Measurements from ENCODE around the gene WNT10A. TPM values are rescaled to one million over a fixed set of nuclear protein-coding genes. Genes with fewer than 3 reads are reported as not detected.

The WNT10A gene
- total and polyA plus RNA-seq, 2 experiments from 2014 or later: 1.9 TPM

- no peak overlapping the region for H2AFZ ChIP-seq
- H3K4me1 ChIP-seq (ENCODE audit: insufficient read depth): no peaks in the 10 kb centered on the region
- no peaks in the 10 kb centered on the region for H4K20me1 ChIP-seq (ENCODE audit: insufficient read depth, poor library complexity, severe bottlenecking)
- H3K27me3 ChIP-seq: no peaks in the 10 kb centered on the region
- H3K4me3 ChIP-seq: no peak overlapping the region
- 87% methylated on average over 1 of the region's 1 CpG for WGBS (ENCODE audit: low lambda C conversion rate, missing lambda C conversion rate)
- H3K27ac ChIP-seq: no peak overlapping the region
- TF ChIP-seq EZH2phosphoT487 (IDR thresholded peaks at IDR 0.05; ENCODE audit: low read depth, severe bottlenecking, unreplicated experiment) (no peak), EZH2 (IDR thresholded peaks at IDR 0.05; ENCODE audit: borderline replicate concordance) (no peak)
- TF ChIP-seq, protein P1, sequence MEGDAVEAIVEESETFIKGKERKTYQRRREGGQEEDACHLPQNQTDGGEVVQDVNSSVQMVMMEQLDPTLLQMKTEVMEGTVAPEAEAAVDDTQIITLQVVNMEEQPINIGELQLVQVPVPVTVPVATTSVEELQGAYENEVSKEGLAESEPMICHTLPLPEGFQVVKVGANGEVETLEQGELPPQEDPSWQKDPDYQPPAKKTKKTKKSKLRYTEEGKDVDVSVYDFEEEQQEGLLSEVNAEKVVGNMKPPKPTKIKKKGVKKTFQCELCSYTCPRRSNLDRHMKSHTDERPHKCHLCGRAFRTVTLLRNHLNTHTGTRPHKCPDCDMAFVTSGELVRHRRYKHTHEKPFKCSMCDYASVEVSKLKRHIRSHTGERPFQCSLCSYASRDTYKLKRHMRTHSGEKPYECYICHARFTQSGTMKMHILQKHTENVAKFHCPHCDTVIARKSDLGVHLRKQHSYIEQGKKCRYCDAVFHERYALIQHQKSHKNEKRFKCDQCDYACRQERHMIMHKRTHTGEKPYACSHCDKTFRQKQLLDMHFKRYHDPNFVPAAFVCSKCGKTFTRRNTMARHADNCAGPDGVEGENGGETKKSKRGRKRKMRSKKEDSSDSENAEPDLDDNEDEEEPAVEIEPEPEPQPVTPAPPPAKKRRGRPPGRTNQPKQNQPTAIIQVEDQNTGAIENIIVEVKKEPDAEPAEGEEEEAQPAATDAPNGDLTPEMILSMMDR (IDR thresholded peaks at IDR 0.05; ENCODE audit: poor library complexity): no peak
- H3K36me3 ChIP-seq (replicated peaks; ENCODE audit: insufficient read depth, low read depth): no peaks in the 10 kb centered on the region
- H3K9me3 ChIP-seq (ENCODE audit: low read depth): no peaks in the 10 kb centered on the region
- no peaks in the 10 kb centered on the region for H3K9me2 ChIP-seq (replicated peaks; ENCODE audit: insufficient read depth)
- H3K79me2 ChIP-seq: no peaks in the 10 kb centered on the region
- H3K4me2 ChIP-seq: no peak overlapping the region
- no peak for DNase-seq (ENCODE audit: low spot score)
These were observed 39.9 kb downstream of the WNT10A start for GRCh38 chr2:218920504-218920903.

GRCh38 chr2:218924757-218925156, 44.1 kb downstream of the WNT10A start:
- Histone ChIP-seq H3K79me2 (no peaks in the 10 kb centered on the region), H3K36me3 (replicated peaks; ENCODE audit: insufficient read depth, low read depth) (no peaks in the 10 kb centered on the region), H3K9me2 (replicated peaks; ENCODE audit: insufficient read depth) (no peaks in the 10 kb centered on the region), H3K27ac (no peak overlapping the region), H3K27me3 (no peaks in the 10 kb centered on the region), H2AFZ (no peak overlapping the region), H4K20me1 (ENCODE audit: insufficient read depth, poor library complexity, severe bottlenecking) (no peaks in the 10 kb centered on the region), H3K4me1 (ENCODE audit: insufficient read depth) (no peaks in the 10 kb centered on the region), H3K4me2 (no peak overlapping the region), H3K9me3 (ENCODE audit: low read depth) (no peaks in the 10 kb centered on the region), H3K4me3 (no peak overlapping the region)
- TF ChIP-seq, protein P1 (IDR thresholded peaks at IDR 0.05; ENCODE audit: poor library complexity): no peak
- no peak for TF ChIP-seq EZH2 (IDR thresholded peaks at IDR 0.05; ENCODE audit: borderline replicate concordance)
- no peak for TF ChIP-seq EZH2phosphoT487 (IDR thresholded peaks at IDR 0.05; ENCODE audit: low read depth, severe bottlenecking, unreplicated experiment)
- WGBS (ENCODE audit: low lambda C conversion rate, missing lambda C conversion rate): 92% methylated on average over 2 of the region's 2 CpGs
- DNase-seq (ENCODE audit: low spot score): no peak

GRCh38 chr2:218925434-218925833, 44.8 kb downstream of the WNT10A start:
- no peaks in the 10 kb centered on the region for H4K20me1 ChIP-seq (ENCODE audit: insufficient read depth, poor library complexity, severe bottlenecking)
- H3K4me3 ChIP-seq: no peak overlapping the region
- no peaks in the 10 kb centered on the region for H3K4me1 ChIP-seq (ENCODE audit: insufficient read depth)
- H3K9me2 ChIP-seq (replicated peaks; ENCODE audit: insufficient read depth): no peaks in the 10 kb centered on the region
- no peak overlapping the region for H2AFZ ChIP-seq
- TF ChIP-seq EZH2phosphoT487 (IDR thresholded peaks at IDR 0.05; ENCODE audit: low read depth, severe bottlenecking, unreplicated experiment) (no peak), EZH2 (IDR thresholded peaks at IDR 0.05; ENCODE audit: borderline replicate concordance) (no peak)
- TF ChIP-seq, protein P1 (IDR thresholded peaks at IDR 0.05; ENCODE audit: poor library complexity): no peak
- 84% methylated on average over 2 of the region's 2 CpGs for WGBS (ENCODE audit: low lambda C conversion rate, missing lambda C conversion rate)
- H3K79me2 ChIP-seq: no peaks in the 10 kb centered on the region
- no peak overlapping the region for H3K27ac ChIP-seq
- no peaks in the 10 kb centered on the region for H3K27me3 ChIP-seq
- H3K4me2 ChIP-seq: no peak overlapping the region
- no peaks in the 10 kb centered on the region for H3K9me3 ChIP-seq (ENCODE audit: low read depth)
- DNase-seq (ENCODE audit: low spot score): no peak
- H3K36me3 ChIP-seq (replicated peaks; ENCODE audit: insufficient read depth, low read depth): no peaks in the 10 kb centered on the region

DNA sequence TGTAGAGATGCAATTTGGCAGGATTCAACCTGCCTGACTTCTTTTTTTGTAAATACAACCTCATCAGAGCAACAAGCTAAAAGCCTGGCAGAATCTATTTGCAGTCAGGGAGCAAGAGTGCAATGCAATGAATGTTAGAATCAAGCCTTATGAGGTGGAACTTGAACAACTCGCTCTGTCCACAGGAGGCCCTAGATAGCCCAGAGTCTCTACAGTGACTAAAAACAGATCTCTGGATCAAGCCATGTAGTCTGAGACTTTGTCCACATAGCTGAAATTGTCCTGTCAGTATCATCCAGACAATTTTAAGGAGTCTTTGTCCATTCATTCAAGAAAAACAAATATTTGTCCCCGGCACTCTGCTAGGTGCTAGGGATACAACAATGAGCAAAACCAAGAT, 46.8 kb downstream of the WNT10A start:
- no peak for TF ChIP-seq EZH2 (IDR thresholded peaks at IDR 0.05; ENCODE audit: borderline replicate concordance)
- TF ChIP-seq, protein P1 (IDR thresholded peaks at IDR 0.05; ENCODE audit: poor library complexity): no peak
- no peak for TF ChIP-seq EZH2phosphoT487 (IDR thresholded peaks at IDR 0.05; ENCODE audit: low read depth, severe bottlenecking, unreplicated experiment)
- no peaks in the 10 kb centered on the region for H3K27me3 ChIP-seq
- H3K79me2 ChIP-seq: no peaks in the 10 kb centered on the region
- no peak overlapping the region for H3K4me2 ChIP-seq
- H3K36me3 ChIP-seq (replicated peaks; ENCODE audit: insufficient read depth, low read depth): no peaks in the 10 kb centered on the region
- H3K4me3 ChIP-seq: no peak overlapping the region
- H2AFZ ChIP-seq: no peak overlapping the region
- H3K4me1 ChIP-seq (ENCODE audit: insufficient read depth): no peaks in the 10 kb centered on the region
- DNase-seq (ENCODE audit: low spot score): no peak
- H4K20me1 ChIP-seq (ENCODE audit: insufficient read depth, poor library complexity, severe bottlenecking): no peaks in the 10 kb centered on the region
- H3K9me2 ChIP-seq (replicated peaks; ENCODE audit: insufficient read depth): no peaks in the 10 kb centered on the region
- H3K9me3 ChIP-seq (ENCODE audit: low read depth): no peaks in the 10 kb centered on the region
- no peak overlapping the region for H3K27ac ChIP-seq
- WGBS (ENCODE audit: low lambda C conversion rate, missing lambda C conversion rate): 75% methylated on average over 2 of the region's 2 CpGs

Measured in hepatocyte (in vitro differentiated cells).